Right lobe of liver (tissue), 6 donors: ENCODE results near the gene APOM. TPM values are rescaled to one million over a fixed set of nuclear protein-coding genes. Genes with fewer than 3 reads are reported as not detected.

Experiments used
- ATAC-seq, 4 donors: fragments of 200-7000 bp; cut with Tn5 transposase; one replicate each; pipeline ENCODE4 v1.9.1; 2020; ENCODE audit warnings: mild to moderate bottlenecking in 4 of 4, moderate library complexity in 4 of 4
- DNase-seq, 3 donors: peaks; one replicate each; pipeline ENCODE4 v3.0.0-alpha.2; 2020
- H3K27ac ChIP-seq, 3 donors: fragments of 200-600 bp; one replicate each; pipeline ENCODE4 v1.8.0; 2022
- H3K27me3 ChIP-seq, 2 donors: fragments of 200-600 bp; one replicate each; pipeline ENCODE4 v1.8.0; 2022
- H3K36me3 ChIP-seq, 4 donors: fragments of 200-600 bp; sonication (generic) in 1 of 4; one replicate each; pipeline versions ENCODE4 v1.5.1 to v1.8.0; 2017 to 2022; ENCODE audit warnings: control low read depth in 1 of 4
- H3K4me1 ChIP-seq, 4 donors: fragments of 200-600 bp; sonication (generic) in 1 of 4; one replicate each; pipeline versions ENCODE4 v1.5.1 to v1.8.0; 2017 to 2022; ENCODE audit warnings: control low read depth in 1 of 4
- H3K4me3 ChIP-seq, 3 donors: fragments of 200-600 bp; one replicate each; pipeline ENCODE4 v1.8.0; 2022
- H3K9me3 ChIP-seq, 4 donors: fragments of 200-600 bp; sonication (generic) in 1 of 4; one replicate each; pipeline versions ENCODE4 v1.5.1 to v1.8.0; 2017 to 2022; ENCODE audit warnings: control low read depth in 1 of 4
- POLR2A ChIP-seq: fragments of 450-650 bp; IDR thresholded peaks from one replicate; pipeline ENCODE4 v1.6.1; 2017; ENCODE audit warnings: antibody characterized with exemption, mild to moderate bottlenecking
- WGBS: methylation state at CpG from one replicate; pipeline ENCODE4 v1.1.6; 2018; ENCODE audit warnings: low coverage, low lambda C conversion rate; ENCODE audit not compliant: insufficient coverage; ENCODE audit errors: missing lambda C conversion rate; 5-methylcytosine and 5-hydroxymethylcytosine counted together
- intact Hi-C, 2 donors: fragments of 100-400 bp; cut with DNase I; formaldehyde crosslinking; loops; one replicate each; pipeline versions ENCODE4 v1.11.2 to v1.14.1; 2022
- total RNA-seq, 6 experiments: library from RNA; depleted of rRNA in 2 of 6; stranded (reverse); fragments of >200 nt in 2 of 6; fragmentation: NEBNext Ultra II Directional in 3 of 6; extraction: Animal tissue kit (Norgen Biotek cat#: 25700) in 3 of 6; gene quantifications; one replicate each; pipeline versions ENCODE4 v1.1.0 to v1.2.4, GENCODE V29; 2016 to 2023
- TF ChIP-seq, protein P1 (sequence below), 4 donors: fragments of 200-600 bp in 3 of 4; fragments of 450-650 bp in 1 of 4; IDR thresholded peaks; one replicate each; pipeline versions ENCODE4 v1.5.1 to v1.8.0; 2016 to 2022; ENCODE audit warnings: antibody characterized with exemption in 4 of 4, mild to moderate bottlenecking in 2 of 4
- donor health status: DM: no; HTN: yes; CAD: no.
- donor health status: DM: no; HTN: no; CAD: no.
- donor health status: DM: no; HTN: no; CAD: no.
- donor health status: DM: no; HTN: yes; CAD: no.
- donor health status: DM: no; HTN: yes; CAD: no.

APOM gene
- total RNA-seq, 6 experiments from 2014 or later, result 100 to 182 (median 116) TPM

DNA sequence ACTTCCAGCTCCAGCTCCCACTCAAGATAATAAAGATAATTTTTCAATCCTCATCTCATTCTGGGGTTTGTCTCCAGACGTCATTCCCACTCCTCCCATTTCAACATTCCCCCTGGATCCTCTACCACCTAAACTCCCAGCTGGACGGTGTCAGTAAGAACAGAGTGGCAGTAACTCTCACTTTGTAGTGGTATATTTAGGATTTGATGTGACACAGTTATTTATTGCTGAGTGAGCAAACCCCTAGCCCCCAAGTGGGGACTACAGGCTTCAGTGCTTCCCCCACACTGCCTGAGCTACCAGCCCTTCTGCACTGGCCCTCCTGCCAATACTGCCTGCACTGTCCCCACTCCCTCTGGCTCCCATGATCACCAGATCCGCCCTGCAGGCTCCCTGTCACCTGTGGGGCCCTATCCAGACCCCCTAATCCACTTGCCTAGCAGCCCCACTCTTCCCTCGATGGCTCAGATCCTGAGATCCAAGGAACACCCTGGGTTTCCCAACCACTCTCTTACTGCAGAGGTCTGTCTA, 2.5 kb downstream of the APOM start:
- Histone ChIP-seq H3K27me3 (no peaks in the 10 kb centered on the region), H3K4me1 (peaks cover 0 to 60% (median 18%) of the 10 kb centered on the region in 4 donors), H3K27ac (no peak overlapping the region), H3K4me3 (no peak overlapping the region), H3K36me3 (peaks cover 0 to 5% (median 1%) of the 10 kb centered on the region in 4 donors), H3K9me3 (no peaks in the 10 kb centered on the region)
- ATAC-seq (no peak), DNase-seq (no peak)
- TF ChIP-seq, protein P1, sequence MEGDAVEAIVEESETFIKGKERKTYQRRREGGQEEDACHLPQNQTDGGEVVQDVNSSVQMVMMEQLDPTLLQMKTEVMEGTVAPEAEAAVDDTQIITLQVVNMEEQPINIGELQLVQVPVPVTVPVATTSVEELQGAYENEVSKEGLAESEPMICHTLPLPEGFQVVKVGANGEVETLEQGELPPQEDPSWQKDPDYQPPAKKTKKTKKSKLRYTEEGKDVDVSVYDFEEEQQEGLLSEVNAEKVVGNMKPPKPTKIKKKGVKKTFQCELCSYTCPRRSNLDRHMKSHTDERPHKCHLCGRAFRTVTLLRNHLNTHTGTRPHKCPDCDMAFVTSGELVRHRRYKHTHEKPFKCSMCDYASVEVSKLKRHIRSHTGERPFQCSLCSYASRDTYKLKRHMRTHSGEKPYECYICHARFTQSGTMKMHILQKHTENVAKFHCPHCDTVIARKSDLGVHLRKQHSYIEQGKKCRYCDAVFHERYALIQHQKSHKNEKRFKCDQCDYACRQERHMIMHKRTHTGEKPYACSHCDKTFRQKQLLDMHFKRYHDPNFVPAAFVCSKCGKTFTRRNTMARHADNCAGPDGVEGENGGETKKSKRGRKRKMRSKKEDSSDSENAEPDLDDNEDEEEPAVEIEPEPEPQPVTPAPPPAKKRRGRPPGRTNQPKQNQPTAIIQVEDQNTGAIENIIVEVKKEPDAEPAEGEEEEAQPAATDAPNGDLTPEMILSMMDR (IDR thresholded peaks at IDR 0.05), result no peak
- no peak for TF ChIP-seq POLR2A
- 78% methylated on average over 4 of the region's 4 CpGs for WGBS
- intact Hi-C loops, result no loop called here

DNA sequence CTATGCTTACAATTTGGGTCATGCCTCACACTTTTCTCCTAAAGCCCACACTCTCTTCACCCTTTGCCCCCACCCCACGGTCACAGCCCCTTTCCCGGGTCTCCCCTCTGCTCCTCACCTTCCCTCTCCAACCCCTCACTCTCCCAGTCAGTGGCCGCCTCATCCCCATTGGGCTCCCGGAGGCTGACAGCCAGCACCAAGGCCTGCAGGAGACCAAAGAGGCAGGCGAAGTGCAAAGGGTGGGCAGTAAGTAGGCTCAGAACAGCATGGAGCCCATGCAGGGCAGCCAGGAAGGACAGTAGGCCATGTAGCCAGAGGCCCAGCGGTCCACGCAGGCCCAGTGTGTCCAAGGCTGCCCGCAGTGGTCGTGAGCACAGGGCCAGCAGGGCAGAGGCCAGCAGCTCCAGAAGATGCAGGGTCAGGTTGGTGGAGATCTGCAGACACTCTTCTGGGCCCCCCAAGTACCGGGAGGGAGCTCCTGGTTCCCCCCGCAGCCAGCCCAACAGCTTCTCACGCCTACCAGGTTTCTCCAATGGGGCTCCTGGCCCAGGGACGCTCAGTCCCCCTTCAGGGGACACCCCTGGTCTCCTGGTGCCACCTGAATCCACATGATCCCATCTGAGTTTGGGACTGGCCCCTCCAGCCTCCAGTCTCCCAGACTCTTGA, 3.4 kb downstream of the APOM start:
- DNase-seq (no peak), ATAC-seq (no peak)
- TF ChIP-seq, protein P1 (IDR thresholded peaks at IDR 0.05), result no peak
- no peak for TF ChIP-seq POLR2A
- Histone ChIP-seq H3K27me3 (no peaks in the 10 kb centered on the region), H3K4me3 (peak overlapping the region; percentile 51 to 89 (median 73)), H3K27ac (no peak overlapping the region), H3K36me3 (peaks cover 0 to 5% (median 1%) of the 10 kb centered on the region in 4 donors), H3K4me1 (peaks cover 1 to 60% (median 22%) of the 10 kb centered on the region in 4 donors), H3K9me3 (no peaks in the 10 kb centered on the region)
- intact Hi-C loops, result no loop called here
- 74% methylated on average over 5 of the region's 13 CpGs for WGBS

DNA sequence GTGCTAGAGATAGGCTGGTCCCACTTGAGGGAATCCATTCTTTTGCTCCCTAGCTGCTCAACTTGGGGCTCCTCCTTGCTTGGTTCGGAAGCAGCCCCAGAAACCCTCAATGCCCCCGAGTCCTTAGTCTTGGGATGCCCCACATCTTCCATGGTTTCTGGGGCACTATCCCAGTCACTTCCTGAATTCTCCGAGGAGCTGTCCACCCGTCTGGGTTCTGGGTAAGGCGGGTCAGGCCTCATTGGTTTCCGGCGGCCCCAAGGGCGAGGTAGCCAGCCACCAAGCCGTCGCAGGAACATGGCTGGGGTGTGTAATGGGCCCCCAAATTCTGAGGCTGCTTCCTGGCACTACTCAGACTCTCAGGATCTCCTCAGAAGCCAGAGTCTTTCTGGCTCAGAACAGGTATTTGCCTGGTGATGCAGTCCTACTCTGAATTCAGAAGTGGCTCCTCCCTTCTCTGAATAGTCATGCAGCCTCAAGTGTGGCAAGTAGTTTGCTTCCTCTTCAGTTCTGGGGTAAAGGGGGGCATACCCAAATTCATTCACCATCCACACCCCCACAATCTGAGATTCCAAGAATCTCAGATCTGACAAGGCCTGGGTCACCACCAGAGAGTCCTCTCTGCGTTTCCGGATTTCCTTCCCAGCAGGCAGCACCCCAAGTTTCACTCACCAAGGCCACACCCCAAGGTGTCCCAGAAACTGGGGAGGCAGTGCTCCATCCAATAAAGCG, 4.1 kb downstream of the APOM start:
- DNase-seq (no peak), ATAC-seq (peak in 1 of 4 donors; percentile 1)
- H3K27me3 ChIP-seq, result no peaks in the 10 kb centered on the region
- H3K27ac ChIP-seq, result peak overlapping the region; percentile 59 to 79 (median 64)
- peak overlapping the region; percentile 51 to 89 (median 73) for H3K4me3 ChIP-seq
- WGBS, result 33% methylated on average over 4 of the region's 13 CpGs
- no peaks in the 10 kb centered on the region for H3K9me3 ChIP-seq
- TF ChIP-seq, protein P1 (IDR thresholded peaks at IDR 0.05), result no peak
- no peak for TF ChIP-seq POLR2A
- H3K36me3 ChIP-seq, result peaks cover 0 to 5% (median 1%) of the 10 kb centered on the region in 4 donors
- intact Hi-C loops, result no loop called here
- peaks cover 1 to 57% (median 20%) of the 10 kb centered on the region in 4 donors for H3K4me1 ChIP-seq

DNA sequence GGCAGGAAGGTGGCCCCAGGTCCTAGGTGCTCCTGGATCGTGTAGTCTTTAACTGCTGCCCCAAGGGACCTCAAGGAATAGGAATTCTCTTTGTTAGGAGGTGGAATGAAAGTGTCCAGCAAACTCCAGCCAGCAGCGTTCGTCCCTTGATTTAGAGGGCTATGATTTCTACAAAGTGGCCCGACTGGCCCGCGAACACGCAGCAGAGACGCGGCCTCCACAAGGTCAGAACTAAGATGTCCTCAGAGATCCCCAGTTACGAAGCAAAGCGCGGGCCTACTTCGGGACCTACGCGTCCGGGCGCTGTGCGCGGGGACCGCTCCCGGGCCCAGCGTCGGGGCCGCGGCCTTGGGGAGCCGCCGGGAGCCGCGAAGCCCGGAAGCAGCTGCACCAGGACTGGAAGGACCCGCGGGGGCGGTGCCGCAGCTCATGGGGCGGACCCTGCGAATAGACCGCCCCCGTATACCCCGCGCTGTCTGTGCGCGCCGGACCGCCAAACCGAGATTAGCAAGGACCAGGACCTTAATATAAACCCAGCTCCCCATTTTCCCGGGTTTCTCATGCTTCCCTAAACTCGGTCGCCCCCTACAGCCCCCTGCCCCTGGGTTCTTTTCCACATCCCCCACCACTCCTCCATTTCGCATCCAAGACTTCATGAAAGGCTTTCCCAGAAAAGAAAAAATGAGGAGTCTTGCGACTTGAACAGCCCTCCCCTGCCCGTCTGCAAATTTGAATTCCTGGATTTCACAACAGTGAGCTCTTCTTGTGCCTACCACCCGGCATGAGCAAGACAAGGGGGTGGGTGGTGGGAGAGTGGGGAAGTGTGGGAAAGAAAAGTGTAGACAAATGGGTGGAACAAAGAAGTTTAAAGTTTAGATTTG, 4.9 kb downstream of the APOM start, which contains the start of gene C6orf47:
Gene C6orf47, minus strand, starts transcription at position 398 of the 881 bp plus-strand sequence. CDS start 831 bp downstream, outside the sequence.
- peak; percentile 79 for TF ChIP-seq POLR2A
- TF ChIP-seq, protein P1 (IDR thresholded peaks at IDR 0.05), result no peak
- WGBS, result 3% methylated on average over 9 of the region's 52 CpGs
- Histone ChIP-seq H3K4me3 (peak within 1 kb of the TSS; percentile 51 to 89 (median 73)), H3K27me3 (no peaks in the 10 kb centered on the region), H3K9me3 (no peaks in the 10 kb centered on the region), H3K4me1 (peaks cover 1 to 49% (median 18%) of the 10 kb centered on the region in 4 donors), H3K36me3 (peaks cover 0 to 5% (median 1%) of the 10 kb centered on the region in 4 donors), H3K27ac (peak within 1 kb of the TSS; percentile 59 to 79 (median 64))
- DNase-seq, result peak; percentile 87 to 90 (median 90)
- intact Hi-C loops, result no loop called here
- ATAC-seq, result peak; percentile 68 to 84 (median 78)
